Smooth muscle cell of the coronary artery (primary cell): ENCODE measurements around the gene OR52N2. TPM values are rescaled to one million over a fixed set of nuclear protein-coding genes. Genes with fewer than 3 reads are reported as not detected.

ENCODE experiments used
- total RNA-seq: library from RNA; depleted of rRNA; stranded (reverse); fragments of >200 nt; gene quantifications from 2 replicates; pipeline ENCODE4 v1.2.3, GENCODE V29; 2014; ENCODE audit warnings: low replicate concordance

OR52N2 gene
- total RNA-seq: not detected in 2 replicates

DNA sequence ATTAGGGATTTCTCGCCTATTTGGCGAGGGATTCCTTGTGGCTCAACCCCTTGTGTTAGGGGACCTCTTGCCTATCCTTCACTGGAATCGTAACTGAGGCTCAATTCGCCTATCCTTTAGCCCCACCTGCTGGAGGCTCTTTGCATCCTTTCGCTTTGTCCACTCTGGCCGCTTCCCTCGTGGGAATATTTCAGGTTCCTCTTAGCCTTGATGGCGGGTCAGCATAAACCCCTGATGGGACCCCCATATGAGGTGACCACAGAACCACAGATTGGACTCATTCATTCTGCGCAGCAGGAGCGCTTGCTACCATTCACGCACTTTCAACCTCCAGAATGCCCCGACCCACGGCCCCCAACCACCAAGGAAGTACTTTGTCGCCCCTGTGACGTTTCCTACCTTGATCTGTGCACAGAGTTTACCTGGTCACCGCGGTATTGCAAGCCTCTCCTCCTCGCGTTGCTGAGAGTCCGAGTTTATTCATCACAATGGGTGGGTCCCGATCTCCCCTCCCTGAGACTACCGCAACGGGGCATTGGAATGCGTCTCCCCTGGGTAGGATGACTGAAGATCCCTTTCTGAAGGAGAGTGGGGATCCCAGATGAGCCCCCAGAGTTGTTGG, at the start of gene OR52N2:
TSS of gene OR52N2 (plus strand) at position 425 of the 622 bp plus-strand sequence. CDS start 11,412 bp downstream, outside the sequence.

DNA sequence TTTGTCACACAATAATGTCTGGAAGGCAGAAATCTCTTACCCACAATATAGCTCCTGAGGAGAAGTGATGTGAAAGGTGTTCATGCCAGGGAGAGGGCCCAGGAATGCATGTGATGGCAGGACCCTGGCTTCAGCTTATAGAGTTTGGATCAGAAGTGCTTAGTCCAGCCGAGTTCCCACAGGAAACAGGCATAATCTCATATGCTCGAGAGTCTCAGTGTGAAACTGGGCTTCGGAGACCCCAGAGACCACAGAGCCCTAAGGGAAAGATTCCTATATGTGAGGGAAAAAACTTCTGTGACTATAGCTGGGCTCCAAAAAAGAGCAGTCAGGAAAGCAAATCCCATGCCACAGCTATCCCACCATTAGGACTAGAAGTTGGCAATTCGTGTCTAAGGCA, 25.5 kb upstream of the OR52N2 start, which contains the start of gene OR52N5:
TSS of gene OR52N5 (minus strand) at position 101 of the 400 bp plus-strand sequence. CDS start 4,721 bp downstream, outside the sequence.

DNA sequence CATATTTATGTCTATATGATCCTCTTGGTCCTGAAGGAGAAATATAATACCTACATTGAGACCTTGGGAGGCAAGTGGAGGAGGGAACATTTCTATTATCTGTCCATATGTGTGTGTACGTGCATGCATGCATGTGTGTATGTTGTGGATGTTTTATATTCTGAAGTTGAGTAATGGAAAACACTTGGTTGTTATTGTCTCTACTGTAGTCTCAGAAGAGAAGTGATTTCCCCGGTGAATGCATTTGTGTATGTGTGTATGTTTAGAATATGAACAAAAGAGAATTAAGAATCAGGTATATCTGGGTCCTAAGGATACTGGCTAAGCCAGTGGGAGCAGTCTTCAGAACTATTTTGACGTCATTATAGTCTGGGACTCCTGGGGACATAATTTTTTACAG, 17.6 kb upstream of the OR52N2 start, which contains the start of gene OR52N1:
TSS of gene OR52N1 (minus strand) at position 101 of the 400 bp plus-strand sequence. CDS start 2,449 bp downstream, outside the sequence.

DNA sequence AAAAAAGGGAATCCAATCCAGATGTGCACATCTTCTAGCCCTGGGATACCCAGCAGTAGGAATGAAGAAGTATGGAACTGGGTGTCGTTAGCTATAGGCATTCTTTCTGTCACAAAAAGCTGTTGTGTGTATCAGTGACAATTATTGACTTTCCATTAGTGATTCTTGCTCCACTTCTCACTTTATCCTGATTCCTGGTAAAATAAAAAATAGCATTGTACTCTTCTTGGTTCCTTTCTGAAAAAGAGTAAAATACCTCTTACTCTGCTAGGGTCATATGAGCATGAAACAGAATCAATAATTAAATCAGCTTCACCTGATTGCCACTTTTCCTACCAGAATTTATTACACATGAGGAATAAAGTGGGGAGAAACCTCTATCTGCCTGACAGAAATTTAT, 33.1 kb downstream of the OR52N2 start, which contains the start of gene OR52E6:
TSS of gene OR52E6 (minus strand) at position 101 of the 400 bp plus-strand sequence. CDS start at position 101, 0 bp downstream.

DNA sequence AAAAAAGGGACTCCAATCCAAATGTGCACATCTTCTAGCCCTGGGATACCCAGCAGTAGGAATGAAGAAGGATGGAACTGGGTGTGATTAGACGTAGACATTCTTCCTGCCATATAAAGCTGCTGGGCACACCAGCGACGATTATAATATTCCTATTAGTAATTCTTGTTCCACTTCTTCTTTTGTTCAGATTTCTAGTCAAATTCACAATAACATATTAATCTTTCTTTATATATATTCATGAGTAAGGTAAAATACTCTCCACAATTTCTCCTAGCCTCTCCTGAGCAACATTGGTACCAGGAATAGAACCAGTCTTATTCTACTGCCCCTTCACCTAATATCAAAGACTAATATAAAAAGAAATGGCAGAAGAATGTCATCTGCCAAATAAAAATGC, 48.9 kb downstream of the OR52N2 start, which contains the start of gene OR52E8:
TSS of gene OR52E8 (minus strand) at position 101 of the 400 bp plus-strand sequence. CDS start at position 101, 0 bp downstream.

Other genes starting within 250 kb of the OR52N2 start
- gene OR52B6, start 228.0 kb upstream of the OR52N2 start, total RNA-seq: not detected in 2 replicates
- gene TRIM6, start 212.3 kb upstream of the OR52N2 start, total RNA-seq: 2.1 and 3.6 TPM in 2 replicates
- 9.2 and 11.8 TPM in 2 replicates for gene TRIM34, start 183.9 kb upstream of the OR52N2 start, total RNA-seq
- gene TRIM5, start 123.8 kb upstream of the OR52N2 start, total RNA-seq: 16.1 and 48.1 TPM in 2 replicates
- gene TRIM22, start 119.1 kb upstream of the OR52N2 start, total RNA-seq: 73.4 and 161 TPM in 2 replicates
- not detected in 2 replicates for gene OR56B1, start 72.5 kb upstream of the OR52N2 start, total RNA-seq
- gene OR52N4, start 54.7 kb upstream of the OR52N2 start, total RNA-seq: not detected in 2 replicates
- not detected in 2 replicates for gene OR52N5, start 25.6 kb upstream of the OR52N2 start, total RNA-seq
- gene OR52N1, start 17.7 kb upstream of the OR52N2 start, total RNA-seq: not detected in 2 replicates
- not detected in 2 replicates for gene OR52E6, start 33.0 kb downstream of the OR52N2 start, total RNA-seq
- gene OR52E8, start 48.8 kb downstream of the OR52N2 start, total RNA-seq: not detected in 2 replicates
- gene OR52E4, start 71.7 kb downstream of the OR52N2 start, total RNA-seq: not detected in 2 replicates
- not detected in 2 replicates for gene OR52E5, start 84.3 kb downstream of the OR52N2 start, total RNA-seq
- gene OR56A3, start 133.3 kb downstream of the OR52N2 start, total RNA-seq: not detected in 2 replicates
- not detected in 2 replicates for gene OR56A5, start 159.6 kb downstream of the OR52N2 start, total RNA-seq
- gene OR52L1, start 178.1 kb downstream of the OR52N2 start, total RNA-seq: not detected in 2 replicates
- not detected in 2 replicates for gene OR56A4, start 198.0 kb downstream of the OR52N2 start, total RNA-seq
- gene OR56A1, start 221.8 kb downstream of the OR52N2 start, total RNA-seq: not detected in 2 replicates